GM12892 (cell line): ENCODE results near the gene TNRC18.

Experiments used
- POLR2A ChIP-seq: IDR thresholded peaks from 2 replicates; pipeline ENCODE4 v1.6.1; 2011; ENCODE audit warnings: low read depth, low read length, control low read depth
- POLR2AphosphoS5 ChIP-seq: IDR thresholded peaks from 2 replicates; pipeline ENCODE4 v1.6.1; 2011; ENCODE audit warnings: low read depth, low read length, control low read depth
- TAF1 ChIP-seq: IDR thresholded peaks from 2 replicates; pipeline ENCODE4 v1.6.1; 2011; ENCODE audit warnings: low read depth, mild to moderate bottlenecking, control low read depth, low read length, borderline replicate concordance

DNA sequence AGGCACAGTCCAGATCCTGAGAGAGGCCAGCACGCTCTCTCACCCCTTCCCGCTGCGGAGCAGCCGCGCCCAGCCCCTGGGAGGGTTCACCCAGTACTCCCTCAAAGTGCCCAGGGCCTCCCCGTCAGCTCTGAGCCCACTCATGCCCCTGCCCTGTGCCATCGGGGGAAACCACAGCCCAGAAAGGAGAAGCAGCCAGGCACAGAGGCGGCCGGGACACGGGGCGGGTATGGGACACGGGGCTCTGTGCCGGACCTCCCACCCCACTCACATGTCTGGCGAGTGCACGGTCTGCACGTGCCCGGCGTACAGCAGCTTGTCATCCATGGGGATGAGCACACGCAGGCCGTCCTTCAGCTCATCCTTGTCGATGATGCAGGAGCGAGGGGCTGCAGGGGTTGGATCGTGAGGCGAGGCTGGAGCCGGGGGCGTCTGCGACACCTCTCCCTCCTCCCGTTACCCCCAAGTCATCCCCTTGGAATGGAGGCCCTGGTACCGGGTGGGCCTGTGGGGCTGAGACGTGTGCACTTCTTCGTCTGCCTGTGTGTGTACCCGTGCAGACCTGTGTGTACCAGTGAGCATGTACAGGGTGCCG, 102.7 kb downstream of the TNRC18 start:
- TF ChIP-seq POLR2AphosphoS5, result no peak
- no peak for TF ChIP-seq POLR2A
- no peak for TF ChIP-seq TAF1
